HepG2 (cell line): ENCODE data around the gene MRPL48. TPM values are rescaled to one million over a fixed set of nuclear protein-coding genes. Genes with fewer than 3 reads are reported as not detected.

Experiments used
- BCL6 ChIP-seq: IDR thresholded peaks from 2 replicates; pipeline ENCODE4 v1.6.1; 2016; ENCODE audit warnings: missing genetic modification reagents, missing compliant biosample characterization
- CENPT ChIP-seq: sonication (generic); formaldehyde crosslinking; IDR thresholded peaks from 2 replicates; pipeline ENCODE4 v1.8.0; 2022; ENCODE audit warnings: low read depth, mild to moderate bottlenecking, moderate library complexity, missing genetic modification reagents
- E2F1 ChIP-seq: sonication (generic); formaldehyde crosslinking; IDR thresholded peaks from 2 replicates; pipeline ENCODE4 v1.5.0; 2020; ENCODE audit warnings: missing genetic modification reagents
- HNF4A ChIP-seq: sonication (generic); formaldehyde crosslinking; IDR thresholded peaks from 2 replicates; pipeline ENCODE4 v1.4.0; 2020; ENCODE audit warnings: missing genetic modification reagents
- HNRNPH1 ChIP-seq: fragments of 200-400 bp; formaldehyde crosslinking; optimal IDR thresholded peaks from 2 replicates; pipeline ENCODE3; 2017; ENCODE audit warnings: mild to moderate bottlenecking, low read depth, low read length
- IRF1 ChIP-seq: sonication (generic); formaldehyde crosslinking; IDR thresholded peaks from 2 replicates; pipeline ENCODE4 v1.4.0; 2020; ENCODE audit warnings: low read depth, mild to moderate bottlenecking, missing genetic modification reagents
- PATZ1 ChIP-seq: sonication (generic); formaldehyde crosslinking; IDR thresholded peaks from 2 replicates; pipeline ENCODE4 v1.4.0; 2020; ENCODE audit warnings: missing genetic modification reagents
- POLR2AphosphoS2 ChIP-seq: IDR thresholded peaks from 2 replicates; pipeline ENCODE4 v1.6.1; 2011; ENCODE audit warnings: low read depth, low read length, improper control_type of control experiment
- RAD51 ChIP-seq: fragments of 450-650 bp; IDR thresholded peaks from 2 replicates; pipeline ENCODE4 v1.6.1; 2016; ENCODE audit warnings: borderline replicate concordance
- RNF2 ChIP-seq: fragments of 450-650 bp; conservative IDR thresholded peaks from 2 replicates; pipeline ENCODE4 v1.6.1; 2016; ENCODE audit warnings: low read depth
- RXRA ChIP-seq: sonication (generic); formaldehyde crosslinking; IDR thresholded peaks from 2 replicates; pipeline ENCODE4 v1.5.1; 2020; ENCODE audit warnings: missing genetic modification reagents
- SPEN ChIP-seq: sonication (generic); formaldehyde crosslinking; IDR thresholded peaks from 2 replicates; pipeline ENCODE4 v1.5.1; 2020; ENCODE audit warnings: low read depth, mild to moderate bottlenecking, missing genetic modification reagents
- THAP11 ChIP-seq: IDR thresholded peaks from 2 replicates; pipeline ENCODE4 v1.6.1; 2016; ENCODE audit warnings: missing biosample characterization, missing genetic modification reagents
- TIGD3 ChIP-seq: sonication (generic); formaldehyde crosslinking; IDR thresholded peaks from 2 replicates; pipeline ENCODE4 v1.5.1; 2020; ENCODE audit warnings: mild to moderate bottlenecking, missing genetic modification reagents, borderline replicate concordance
- ZBTB2 ChIP-seq: sonication (generic); formaldehyde crosslinking; IDR thresholded peaks from 2 replicates; pipeline ENCODE4 v1.8.0; 2022; ENCODE audit warnings: low read depth, missing genetic modification reagents
- ZFP36L2 ChIP-seq: sonication (generic); formaldehyde crosslinking; IDR thresholded peaks from 2 replicates; pipeline ENCODE4 v1.4.0; 2020; ENCODE audit warnings: missing genetic modification reagents
- ZIK1 ChIP-seq: sonication (generic); formaldehyde crosslinking; IDR thresholded peaks from 2 replicates; pipeline ENCODE4 v1.5.0; 2020; ENCODE audit warnings: mild to moderate bottlenecking, low read depth, missing genetic modification reagents, borderline replicate concordance
- ZMAT3 ChIP-seq: sonication (generic); formaldehyde crosslinking; conservative IDR thresholded peaks from 2 replicates; pipeline ENCODE4 v1.7.0; 2021; ENCODE audit warnings: missing genetic modification reagents
- ZNF768 ChIP-seq: sonication (generic); formaldehyde crosslinking; IDR thresholded peaks from 2 replicates; pipeline ENCODE4 v1.4.0; 2020; ENCODE audit warnings: missing genetic modification reagents
- ZSCAN29 ChIP-seq: sonication (generic); formaldehyde crosslinking; conservative IDR thresholded peaks from 2 replicates; pipeline ENCODE4 v1.4.0; 2020; ENCODE audit warnings: mild to moderate bottlenecking, missing genetic modification reagents
- polyA plus RNA-seq, 8 experiments: library from polyadenylated mRNA; depleted of rRNA in 3 of 8; stranded (reverse) in 7 of 8; unstranded in 1 of 8; fragments of >200 nt; fragmentation: Illumina TruSeq in 4 of 8; extraction: Trizol in 4 of 8; gene quantifications; 2 replicates each; pipeline versions ENCODE4 v1.2.1 to v1.2.3, GENCODE V29; 2011 to 2016; ENCODE audit warnings: low read depth in 4 of 8, missing spikeins in 1 of 8, mixed read lengths in 1 of 8; ENCODE audit not compliant: insufficient read depth in 1 of 8
- total RNA-seq, 5 experiments: library from RNA; depleted of rRNA; stranded (reverse); fragments of >200 nt; fragmentation: Illumina TruSeq; extraction: Trizol; gene quantifications; 2 replicates each; pipeline ENCODE4 v1.2.3, GENCODE V29; 2016; ENCODE audit warnings: low read depth in 1 of 5
- TF ChIP-seq, protein P1 (sequence below): sonication (generic); formaldehyde crosslinking; IDR thresholded peaks from 2 replicates; pipeline ENCODE4 v1.8.1; 2022; ENCODE audit warnings: mild to moderate bottlenecking, missing genetic modification reagents

Gene MRPL48
- total and polyA plus RNA-seq, 2 of the 13 experiments (the other 11 are each of a cell fraction or from before 2014, with no cell fraction given) = 61.2 to 67.9 TPM

DNA sequence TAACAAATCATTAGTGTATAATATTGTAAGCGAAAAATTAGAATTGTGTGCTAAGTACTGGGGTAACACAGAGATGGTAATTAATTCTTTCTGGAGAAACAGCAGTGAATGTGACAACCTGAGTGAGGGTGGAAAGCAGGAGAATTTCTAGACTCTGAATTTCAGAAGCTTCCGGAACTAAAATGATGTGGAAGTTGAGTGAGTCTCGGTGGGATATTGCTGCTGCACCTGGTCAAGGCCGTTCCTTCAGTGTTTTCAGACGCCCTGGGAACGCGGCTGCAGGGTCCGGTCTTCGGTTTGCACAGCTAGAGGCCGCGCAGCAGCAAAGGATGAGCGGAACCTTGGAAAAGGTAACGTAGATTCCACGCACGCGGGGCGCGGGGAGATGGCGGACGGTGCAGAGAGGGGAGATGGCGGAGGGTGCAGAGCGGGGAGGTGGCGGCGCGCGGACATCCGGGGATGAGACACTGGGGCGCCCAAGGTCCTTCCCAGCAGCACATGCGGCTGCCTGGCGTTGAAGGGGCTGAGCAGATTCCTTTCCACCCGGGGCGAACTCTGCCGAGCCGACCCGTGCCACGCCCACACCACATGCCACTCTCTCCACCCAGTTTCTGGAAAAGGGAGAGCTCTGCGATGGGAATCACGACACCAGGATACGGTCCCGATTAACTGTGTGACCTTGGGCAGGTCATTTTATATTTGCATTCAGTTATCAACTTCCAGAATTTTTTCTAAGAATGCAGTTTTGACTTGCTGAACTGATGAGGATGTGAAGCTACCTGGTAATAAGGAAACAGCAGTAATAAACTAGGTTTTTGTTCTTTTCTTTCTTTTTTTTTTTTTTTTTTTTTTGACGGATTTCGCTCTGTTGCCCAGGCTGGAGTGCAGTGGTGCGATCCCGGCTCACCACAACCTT, at the start of gene MRPL48 (continued):
- no peak for TF ChIP-seq RAD51
- TF ChIP-seq E2F1 (CRISPR knock-in tag) = no peak; the same call in 1 of the 2 replicates
- TF ChIP-seq ZBTB2 (CRISPR knock-in tag) = peak; percentile 81
- TF ChIP-seq, protein P1, sequence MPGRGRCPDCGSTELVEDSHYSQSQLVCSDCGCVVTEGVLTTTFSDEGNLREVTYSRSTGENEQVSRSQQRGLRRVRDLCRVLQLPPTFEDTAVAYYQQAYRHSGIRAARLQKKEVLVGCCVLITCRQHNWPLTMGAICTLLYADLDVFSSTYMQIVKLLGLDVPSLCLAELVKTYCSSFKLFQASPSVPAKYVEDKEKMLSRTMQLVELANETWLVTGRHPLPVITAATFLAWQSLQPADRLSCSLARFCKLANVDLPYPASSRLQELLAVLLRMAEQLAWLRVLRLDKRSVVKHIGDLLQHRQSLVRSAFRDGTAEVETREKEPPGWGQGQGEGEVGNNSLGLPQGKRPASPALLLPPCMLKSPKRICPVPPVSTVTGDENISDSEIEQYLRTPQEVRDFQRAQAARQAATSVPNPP = peak; percentile 36; the same call in 1 of the 2 replicates
- no peak for TF ChIP-seq POLR2AphosphoS2
- no peak for TF ChIP-seq HNF4A (CRISPR knock-in tag)
- no peak for TF ChIP-seq ZFP36L2 (CRISPR knock-in tag)
- peak; percentile 47; the same call in 1 of the 2 replicates for TF ChIP-seq RXRA (CRISPR knock-in tag)
- TF ChIP-seq ZSCAN29 (CRISPR knock-in tag) = peak; percentile 94
- TF ChIP-seq PATZ1 (CRISPR knock-in tag) = peak; percentile 66
- no peak for TF ChIP-seq CENPT (CRISPR knock-in tag)
- TF ChIP-seq THAP11 (CRISPR knock-in tag) = peak; percentile 91
- peak; percentile 73 for TF ChIP-seq RNF2
- peak; percentile 46; the same call in 1 of the 2 replicates for TF ChIP-seq BCL6 (CRISPR knock-in tag)
- TF ChIP-seq TIGD3 (CRISPR knock-in tag) = no peak
- peak; percentile 81; the same call in 1 of the 2 replicates for TF ChIP-seq ZIK1 (CRISPR knock-in tag)
- peak; percentile 68; the same call in 1 of the 2 replicates for TF ChIP-seq ZMAT3 (CRISPR knock-in tag)
- peak; percentile 91 for TF ChIP-seq SPEN (CRISPR knock-in tag)
- TF ChIP-seq ZNF768 (CRISPR knock-in tag) = peak; percentile 82
- no peak for TF ChIP-seq IRF1
- no peak for TF ChIP-seq HNRNPH1
